TTC549 (cell line): ENCODE data around the gene B3GNT9.

Experiments used
- FAIRE-seq: peaks from 2 replicates; lab custom pipeline; 2012; peaks lifted over from hg19 to GRCh38; lab: Jason Lieb, UNC

Gene B3GNT9

GRCh38 chr16:67166598-67167168, 15.9 kb upstream of the B3GNT9 start:
- FAIRE-seq: no peak

GRCh38 chr16:67166110-67166547, 15.3 kb upstream of the B3GNT9 start:
- FAIRE-seq: no peak

- FAIRE-seq: no peak
Observed at GRCh38 chr16:67165121-67166078, 14.6 kb upstream of the B3GNT9 start.

DNA sequence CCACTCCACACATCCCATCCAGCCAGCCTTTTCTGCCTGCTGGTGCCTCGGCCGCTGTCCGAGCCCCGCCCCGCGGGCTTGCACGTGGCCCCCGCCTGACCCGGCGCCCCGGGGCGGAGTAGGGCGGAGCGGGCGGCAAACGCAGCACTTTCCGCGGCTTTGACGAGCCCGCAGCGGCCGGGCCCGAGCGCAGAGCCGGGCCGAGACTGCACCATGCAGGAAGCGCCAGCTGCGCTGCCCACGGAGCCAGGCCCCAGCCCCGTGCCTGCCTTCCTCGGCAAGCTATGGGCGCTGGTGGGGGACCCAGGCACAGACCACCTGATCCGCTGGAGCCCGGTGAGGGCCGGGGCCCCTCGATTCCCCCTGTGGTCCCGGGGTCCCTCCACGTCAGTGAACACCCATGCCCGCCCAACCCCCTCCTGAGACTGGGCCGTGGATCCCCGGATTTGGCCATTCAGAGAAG, 13.8 kb upstream of the B3GNT9 start, which contains the start of gene HSF4:
Gene HSF4, plus strand, starts transcription at position 147 of the 463 bp plus-strand sequence. Its CDS starts 67 bp downstream, at position 214.
- FAIRE-seq: no peak

DNA sequence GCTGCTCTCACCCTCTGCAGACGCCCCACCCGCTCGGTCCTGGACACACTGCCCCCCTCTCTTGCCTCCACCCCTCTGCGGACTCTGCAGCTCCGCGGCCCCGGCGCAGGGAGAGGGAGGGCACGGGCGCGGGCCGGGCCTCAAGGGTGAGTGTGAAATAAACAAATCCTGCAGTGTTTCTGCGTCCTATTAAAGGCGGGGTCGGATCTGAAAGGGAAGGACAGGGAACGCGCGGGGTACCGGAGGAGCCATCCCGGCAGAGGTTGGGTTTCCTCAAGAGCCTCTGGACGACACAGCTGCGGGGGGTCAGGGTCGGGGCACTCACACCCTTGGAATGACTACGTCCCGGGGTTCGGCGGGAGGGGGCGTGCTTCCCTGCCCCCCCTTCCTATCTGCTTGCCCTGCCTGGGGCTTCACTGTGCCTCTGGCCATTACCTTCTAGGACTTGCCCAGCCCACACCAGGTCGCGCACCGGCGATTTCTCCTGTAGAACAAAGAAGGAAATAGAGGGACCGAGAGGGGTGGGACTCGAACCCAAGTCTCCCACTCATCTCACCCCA, 13.3 kb upstream of the B3GNT9 start:
- no peak for FAIRE-seq

DNA sequence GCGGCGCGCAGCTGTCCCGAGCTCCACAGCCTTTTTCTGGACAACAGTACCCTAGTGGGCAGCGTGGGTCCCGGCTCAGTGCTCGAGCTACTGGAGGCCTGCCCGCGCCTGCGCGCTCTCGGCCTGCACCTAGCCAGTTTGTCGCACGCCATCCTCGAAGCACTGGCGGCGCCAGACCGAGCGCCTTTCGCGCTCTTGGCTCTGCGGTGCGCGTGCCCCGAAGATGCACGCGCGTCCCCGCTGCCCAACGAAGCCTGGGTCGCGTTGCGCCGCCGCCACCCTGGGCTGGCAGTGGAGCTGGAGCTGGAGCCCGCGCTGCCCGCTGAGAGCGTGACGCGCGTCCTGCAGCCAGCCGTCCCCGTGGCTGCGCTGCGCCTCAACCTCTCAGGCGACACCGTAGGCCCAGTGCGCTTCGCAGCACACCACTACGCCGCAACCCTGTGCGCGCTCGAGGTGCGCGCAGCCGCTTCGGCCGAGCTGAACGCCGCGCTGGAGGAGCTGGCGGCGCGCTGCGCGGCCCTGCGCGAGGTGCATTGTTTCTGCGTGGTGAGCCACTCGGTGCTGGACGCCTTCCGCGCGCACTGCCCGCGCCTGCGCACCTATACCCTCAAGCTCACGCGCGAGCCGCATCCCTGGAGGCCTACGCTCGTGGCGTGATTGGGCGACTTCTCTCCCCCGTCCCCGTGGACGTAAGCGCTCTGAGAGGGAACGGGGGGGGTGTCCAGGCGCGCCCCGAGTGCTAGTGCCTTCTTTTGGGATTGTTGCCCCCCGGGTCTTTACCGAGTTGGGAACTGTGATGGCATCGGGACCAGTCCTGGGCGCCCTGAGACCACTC, 12.6 kb upstream of the B3GNT9 start:
- no peak for FAIRE-seq

- peak; percentile 28 for FAIRE-seq
Observed at GRCh38 chr16:67162506-67163163, 11.8 kb upstream of the B3GNT9 start.

- no peak for FAIRE-seq
Observed at GRCh38 chr16:67161595-67162058, 10.8 kb upstream of the B3GNT9 start.

GRCh38 chr16:67158637-67159600, 8.1 kb upstream of the B3GNT9 start:
- no peak for FAIRE-seq

- FAIRE-seq: no peak
Observed at GRCh38 chr16:67157892-67158635, 7.3 kb upstream of the B3GNT9 start.

GRCh38 chr16:67157106-67157748, 6.4 kb upstream of the B3GNT9 start:
- FAIRE-seq: no peak

- no peak for FAIRE-seq
Observed at GRCh38 chr16:67156143-67156844, 5.5 kb upstream of the B3GNT9 start.

- FAIRE-seq: no peak
Observed at GRCh38 chr16:67155295-67156142, 4.7 kb upstream of the B3GNT9 start.

GRCh38 chr16:67154578-67155294, 3.9 kb upstream of the B3GNT9 start:
- FAIRE-seq: no peak

DNA sequence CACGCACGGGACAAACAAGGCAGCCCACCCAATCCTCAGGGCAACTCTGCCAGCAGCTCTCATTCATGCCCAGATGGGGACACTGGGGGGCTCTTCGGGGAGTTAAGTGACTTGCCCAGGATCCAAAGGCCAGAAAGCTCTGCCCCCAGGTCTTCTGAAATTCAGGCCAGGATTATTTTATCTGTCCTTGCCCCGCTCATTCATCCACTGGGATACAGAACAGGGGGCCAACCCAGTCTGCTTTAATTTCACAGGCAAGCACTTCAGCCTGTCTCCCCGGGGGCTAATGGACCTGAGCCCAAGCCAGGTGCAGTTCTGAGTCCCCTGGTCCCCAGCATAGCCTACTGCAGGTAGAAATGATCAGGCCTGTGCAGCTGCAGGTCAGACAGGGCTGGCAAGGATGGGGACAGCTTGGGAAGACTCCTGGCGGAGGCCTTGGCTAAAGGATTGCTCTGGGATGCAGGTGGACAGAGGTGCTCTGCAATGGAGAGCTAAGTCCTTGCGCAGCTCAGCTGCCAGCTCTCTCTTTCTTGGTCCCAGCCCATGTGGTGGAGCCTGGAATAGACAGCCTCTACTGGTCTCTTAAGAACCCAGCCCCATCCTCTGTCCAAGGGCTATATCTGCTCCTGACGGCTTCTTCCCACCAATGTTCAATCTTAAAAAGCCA, 766 bp upstream of the B3GNT9 start:
- no peak for FAIRE-seq
